NB4 (cell line): Measurements from ENCODE around the gene PRSS38.

Experiments used
- DNase-seq: peaks from one replicate; pipeline ENCODE4 v3.0.0; 2010; ENCODE audit warnings: low read depth
- H3K4me3 ChIP-seq: one replicate; pipeline ENCODE4 v1.5.1; 2011; ENCODE audit warnings: mild to moderate bottlenecking, low read depth, low read length, moderate library complexity
- CTCF ChIP-seq: IDR thresholded peaks from one replicate; pipeline ENCODE4 v1.5.1; 2012; ENCODE audit warnings: low read depth, low read length
- MAX ChIP-seq: IDR thresholded peaks from 2 replicates; pipeline ENCODE4 v1.6.1; 2011; ENCODE audit warnings: low read depth, low read length
- MYC ChIP-seq: IDR thresholded peaks from 2 replicates; pipeline ENCODE4 v1.6.1; 2011; ENCODE audit warnings: low read depth, low read length
- POLR2A ChIP-seq: IDR thresholded peaks from 2 replicates; pipeline ENCODE4 v1.6.1; 2011; ENCODE audit warnings: mild to moderate bottlenecking; ENCODE audit not compliant: insufficient read length; ENCODE audit errors: extremely low read depth

PRSS38 gene

GRCh38 chr1:227813962-227814361 is 1.5 kb upstream of the PRSS38 start:
- TF ChIP-seq MYC = no peak
- TF ChIP-seq POLR2A = no peak
- TF ChIP-seq MAX = no peak
- no peak overlapping the region for H3K4me3 ChIP-seq
- DNase-seq = no peak

GRCh38 chr1:227816750-227817446 is 1.4 kb downstream of the PRSS38 start:
- DNase-seq = peak; percentile 27
- H3K4me3 ChIP-seq = no peak overlapping the region
- TF ChIP-seq POLR2A (no peak), CTCF (no peak), MYC (no peak), MAX (no peak)

- DNase-seq = no peak
- no peak overlapping the region for H3K4me3 ChIP-seq
- TF ChIP-seq POLR2A (no peak), MYC (no peak), CTCF (no peak), MAX (no peak)
Observed at GRCh38 chr1:227823537-227823936, 8.1 kb downstream of the PRSS38 start.

GRCh38 chr1:227824204-227824603 is 8.7 kb downstream of the PRSS38 start:
- H3K4me3 ChIP-seq = no peak overlapping the region
- no peak for DNase-seq
- no peak for TF ChIP-seq CTCF
- TF ChIP-seq MYC = no peak
- TF ChIP-seq MAX = no peak
- no peak for TF ChIP-seq POLR2A

- no peak for DNase-seq
- TF ChIP-seq MYC = no peak
- no peak for TF ChIP-seq POLR2A
- TF ChIP-seq CTCF = no peak
- TF ChIP-seq MAX = no peak
Observed at GRCh38 chr1:227828786-227829185, 13.3 kb downstream of the PRSS38 start.

GRCh38 chr1:227838181-227838580 is 22.7 kb downstream of the PRSS38 start:
- TF ChIP-seq CTCF (no peak), MAX (no peak), POLR2A (no peak), MYC (no peak)
- DNase-seq = no peak
- no peak overlapping the region for H3K4me3 ChIP-seq

More at GRCh38 chr1:227828786-227829185, 13.3 kb downstream of the PRSS38 start:
- H3K4me3 ChIP-seq = no peak overlapping the region
